K562 (cell line): ENCODE data around the gene ZNF644. TPM values are rescaled to one million over a fixed set of nuclear protein-coding genes. Genes with fewer than 3 reads are reported as not detected.

Experiments used
- ATF6 ChIP-seq: sonication (generic); formaldehyde crosslinking; IDR thresholded peaks from 2 replicates; pipeline ENCODE4 v1.4.0; 2020; ENCODE audit warnings: mild to moderate bottlenecking, missing genetic modification reagents
- CEBPG ChIP-seq, 3 experiments: fragments of 200-800 bp in 1 of 3; sonication (Bioruptor generic) in 1 of 3; sonication (generic) in 1 of 3; formaldehyde crosslinking in 1 of 3; IDR thresholded peaks in 2 of 3; conservative IDR thresholded peaks in 1 of 3; 2 replicates each; pipeline versions ENCODE4 v1.6.1 to v1.8.0; 2016 to 2022; ENCODE audit warnings: missing compliant biosample characterization in 2 of 3, missing genetic modification characterization in 2 of 3, mild to moderate bottlenecking in 1 of 3, missing genetic modification reagents in 1 of 3
- CXXC5 ChIP-seq: fragments of 250-450 bp; sonication (Bioruptor Pico); IDR thresholded peaks from 2 replicates; pipeline ENCODE4 v1.8.0; 2022; ENCODE audit warnings: inconsistent platforms, mild to moderate bottlenecking, moderate library complexity
- ESRRA ChIP-seq: fragments of 450-650 bp; IDR thresholded peaks from 2 replicates; pipeline ENCODE4 v1.6.1; 2014; ENCODE audit warnings: low read depth, mild to moderate bottlenecking, moderate library complexity, borderline replicate concordance
- KHSRP ChIP-seq: fragments of 450-650 bp; IDR thresholded peaks from 2 replicates; pipeline ENCODE4 v1.6.1; 2017
- KLF10 ChIP-seq: fragments of 250-450 bp; sonication (Bioruptor Pico); IDR thresholded peaks from 2 replicates; pipeline ENCODE4 v1.6.1; 2021; ENCODE audit warnings: matching md5 sums
- MEF2A ChIP-seq: IDR thresholded peaks from 2 replicates; pipeline ENCODE4 v1.6.1; 2011; ENCODE audit warnings: low read depth, mild to moderate bottlenecking, low read length, moderate library complexity; ENCODE audit not compliant: control insufficient read depth
- MEIS2 ChIP-seq: fragments of 450-650 bp; IDR thresholded peaks from 2 replicates; pipeline ENCODE4 v1.6.1; 2014; ENCODE audit warnings: mild to moderate bottlenecking; ENCODE audit not compliant: partially characterized antibody
- NCOA2 ChIP-seq, 2 experiments: fragments of 450-650 bp; IDR thresholded peaks; 2 replicates each; pipeline ENCODE4 v1.6.1; 2018; ENCODE audit warnings: mild to moderate bottlenecking in 2 of 2, moderate library complexity in 1 of 2; ENCODE audit not compliant: partially characterized antibody in 2 of 2
- NFIX ChIP-seq: fragments of 250-450 bp; sonication (Bioruptor Pico); IDR thresholded peaks from 2 replicates; pipeline ENCODE4 v1.4.0; 2020; ENCODE audit warnings: low read depth, mild to moderate bottlenecking, moderate library complexity
- NR4A1 ChIP-seq, 2 experiments: fragments of 250-450 bp in 1 of 2; fragments of 450-650 bp in 1 of 2; sonication (Bioruptor Pico) in 1 of 2; IDR thresholded peaks; 2 replicates each; pipeline versions ENCODE4 v1.4.0 to v1.6.1; 2016 to 2020; ENCODE audit warnings: mild to moderate bottlenecking in 2 of 2, missing compliant biosample characterization in 1 of 2, missing genetic modification characterization in 1 of 2, moderate library complexity in 1 of 2
- PBX2 ChIP-seq, 2 experiments: IDR thresholded peaks in 1 of 2; conservative IDR thresholded peaks in 1 of 2; 2 replicates each; pipeline ENCODE4 v1.6.1; 2016; ENCODE audit warnings: low read depth in 2 of 2, mild to moderate bottlenecking in 1 of 2, missing compliant biosample characterization in 1 of 2, missing genetic modification characterization in 1 of 2, moderate library complexity in 1 of 2
- PKNOX1 ChIP-seq: fragments of 450-650 bp; IDR thresholded peaks from 2 replicates; pipeline ENCODE4 v1.6.1; 2016
- PTBP1 ChIP-seq: fragments of 200-400 bp; formaldehyde crosslinking; IDR thresholded peaks from 2 replicates; pipeline ENCODE4 v1.6.1; 2017; ENCODE audit warnings: low read depth, low read length
- TAF15 ChIP-seq: fragments of 200-400 bp; formaldehyde crosslinking; IDR thresholded peaks from 2 replicates; pipeline ENCODE4 v1.6.1; 2017; ENCODE audit warnings: mild to moderate bottlenecking, low read depth, low read length, moderate library complexity
- TAL1 ChIP-seq: fragments of 450-650 bp; IDR thresholded peaks from 2 replicates; pipeline ENCODE4 v1.6.1; 2016; ENCODE audit warnings: mild to moderate bottlenecking
- VEZF1 ChIP-seq: fragments of 200-800 bp; sonication (Bioruptor generic); IDR thresholded peaks from 2 replicates; pipeline ENCODE4 v1.6.1; 2017; ENCODE audit warnings: missing genetic modification characterization, missing compliant biosample characterization
- ZNF316 ChIP-seq: fragments of 450-650 bp; IDR thresholded peaks from 2 replicates; pipeline ENCODE4 v1.6.1; 2016
- ZNF586 ChIP-seq: fragments of 450-650 bp; formaldehyde crosslinking; conservative IDR thresholded peaks from 2 replicates; pipeline ENCODE4 v1.4.0; 2020; ENCODE audit warnings: mild to moderate bottlenecking, moderate library complexity
- ZNF644 ChIP-seq: fragments of 200-800 bp; sonication (Bioruptor generic); IDR thresholded peaks from 2 replicates; pipeline ENCODE4 v1.6.1; 2016; ENCODE audit warnings: low read depth, missing genetic modification characterization, missing compliant biosample characterization
- ZNF79 ChIP-seq: fragments of 250-450 bp; sonication (Bioruptor Pico); IDR thresholded peaks from 2 replicates; pipeline ENCODE4 v1.4.0; 2020; ENCODE audit warnings: low read depth, mild to moderate bottlenecking, moderate library complexity
- polyA plus RNA-seq, 8 experiments: library from polyadenylated mRNA; depleted of rRNA in 4 of 8; stranded (reverse) in 5 of 8; unstranded in 3 of 8; fragments of >200 nt; fragmentation: Nextera tagmentation in 2 of 8; fragmentation: Illumina TruSeq in 1 of 8; extraction: Ambion mirVana in 2 of 8; extraction: Trizol in 1 of 8; gene quantifications; 2 replicates each; pipeline versions ENCODE4 v1.2.1 to v1.2.3, GENCODE V29; 2011 to 2014; ENCODE audit warnings: inconsistent platforms in 1 of 8, missing spikeins in 1 of 8
- total RNA-seq, 7 experiments: library from RNA; depleted of rRNA in 6 of 7; stranded (reverse); fragments of >200 nt in 6 of 7; fragmentation: Illumina TruSeq in 2 of 7; extraction: Trizol in 2 of 7; gene quantifications; 2 replicates each; pipeline versions ENCODE4 v1.2.1 to v1.2.3, GENCODE V29; 2011 to 2021; ENCODE audit warnings: low replicate concordance in 1 of 7

The ZNF644 gene
- total and polyA plus RNA-seq, 9 of the 15 experiments (the other 6 are each of a cell fraction or from before 2014, with no cell fraction given): 25.3 to 71.4 (median 39.6) TPM

GRCh38 chr1:90952906-90953305, 68.9 kb downstream of the ZNF644 start (continued):
- no peak for TF ChIP-seq ATF6 (CRISPR knock-in tag)
- TF ChIP-seq PBX2 (CRISPR knock-in tag; IDR thresholded peaks at IDR 0.05; ENCODE audit: low read depth): no peak
- TF ChIP-seq PBX2 (tag; conservative IDR thresholded peaks at IDR 0.05; ENCODE audit: low read depth): peak; percentile 81
- peak; percentile 66 for TF ChIP-seq MEIS2
- no peak for TF ChIP-seq ZNF79 (CRISPR knock-in tag)
- no peak for TF ChIP-seq ZNF586 (CRISPR knock-in tag)
- TF ChIP-seq ZNF316: no peak
- TF ChIP-seq VEZF1 (CRISPR knock-in tag): peak; percentile 23; the same call in 1 of the 2 replicates
- TF ChIP-seq CXXC5 (CRISPR knock-in tag): 0 out of 2 replicates have a peak, but pooled peaks have one; percentile 17
- no peak for TF ChIP-seq KLF10 (CRISPR knock-in tag)
- TF ChIP-seq KHSRP: no peak
- no peak for TF ChIP-seq CEBPG (CRISPR knock-in tag; IDR thresholded peaks at IDR 0.05)
- peak; percentile 31 to 39; a peak in 1 of 4 replicates for TF ChIP-seq CEBPG (tag; conservative IDR thresholded peaks at IDR 0.05 in 1 of 2, IDR thresholded peaks at IDR 0.05 in 1 of 2)
- 0 out of 2 replicates have a peak, but pooled peaks have one; percentile 21 for TF ChIP-seq ZNF644 (tag)
- TF ChIP-seq NCOA2 (IDR thresholded peaks at IDR 0.05; ENCODE audit: partially characterized antibody in 2 of 2): no peak
- no peak; the same call in 1 of the 2 replicates for TF ChIP-seq ESRRA
- no peak for TF ChIP-seq PTBP1
- no peak for TF ChIP-seq NFIX (CRISPR knock-in tag)
- no peak for TF ChIP-seq TAF15
- TF ChIP-seq PKNOX1: peak; percentile 35; the same call in 1 of the 2 replicates
- TF ChIP-seq TAL1: no peak
- TF ChIP-seq NR4A1 (CRISPR knock-in tag; IDR thresholded peaks at IDR 0.05): no peak
- no peak for TF ChIP-seq NR4A1 (tag; IDR thresholded peaks at IDR 0.05)
- TF ChIP-seq MEF2A: no peak
